NK-92 (cell line): ENCODE results near the gene GNAS.
"Not testable (repeated sequence)": the region's sequence is repeated elsewhere in the genome, so short reads cannot be mapped to it uniquely, and the experiment has no call there.

ENCODE experiments used
- DNase-seq: peaks from one replicate; lab custom pipeline; 2025; ENCODE audit not compliant: unreplicated experiment; lab: John Stamatoyannopoulos, UW

GNAS gene

GRCh38 chr20:58826271-58826670 is 26.2 kb upstream of the GNAS start:
- no peak for DNase-seq

DNA sequence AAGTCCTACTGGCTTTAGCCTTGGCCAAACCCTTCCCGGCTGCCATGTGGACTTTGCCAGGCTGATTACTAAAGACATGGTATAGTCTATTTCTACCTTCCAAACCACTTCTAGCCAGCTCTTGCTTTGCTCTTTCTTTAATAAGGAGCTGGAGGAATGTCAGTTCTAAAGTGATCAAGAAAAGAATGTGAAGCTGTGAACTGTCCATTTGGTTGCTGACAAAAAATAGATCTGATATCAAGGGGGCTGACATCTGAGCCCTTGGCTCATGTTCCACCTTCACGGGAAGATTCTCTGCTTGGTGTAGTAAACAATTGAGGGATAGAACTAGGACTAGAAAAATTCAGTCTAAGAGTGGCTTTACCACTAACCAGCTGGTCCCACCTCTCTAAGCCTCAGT is 24.4 kb upstream of the GNAS start:
- no peak for DNase-seq

GRCh38 chr20:58828804-58829203 is 23.7 kb upstream of the GNAS start:
- DNase-seq, result not testable (repeated sequence)

- DNase-seq, result no peak
These were observed 23.0 kb upstream of the GNAS start for GRCh38 chr20:58829531-58829941.

DNA sequence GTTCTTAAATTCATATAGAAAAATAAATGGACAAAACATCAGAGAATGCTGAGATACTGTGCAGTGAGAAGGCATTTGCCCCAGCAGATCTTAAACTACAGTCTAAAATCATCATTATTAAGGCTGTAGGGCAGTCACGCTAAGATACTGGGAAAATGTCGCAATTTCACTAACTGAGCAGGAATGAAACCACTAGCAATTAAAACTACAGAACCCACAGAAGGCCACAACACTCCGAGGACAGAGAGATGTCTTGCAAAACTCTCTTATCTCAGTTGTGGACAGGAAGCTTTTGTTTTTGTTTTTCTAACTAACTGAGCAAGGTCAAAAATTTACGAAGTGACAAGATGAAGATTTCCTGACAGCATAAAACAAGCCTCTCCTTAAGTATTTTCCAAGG is 20.1 kb upstream of the GNAS start:
- DNase-seq, result no peak

- DNase-seq, result no peak
These were observed 18.6 kb upstream of the GNAS start for GRCh38 chr20:58833921-58834320.

GRCh38 chr20:58835231-58835630 is 17.3 kb upstream of the GNAS start:
- DNase-seq, result no peak

GRCh38 chr20:58836616-58837204 is 15.8 kb upstream of the GNAS start:
- no peak for DNase-seq

- DNase-seq, result no peak
These were observed 14.8 kb upstream of the GNAS start for GRCh38 chr20:58837717-58838116.

- DNase-seq, result no peak
These were observed 14.3 kb upstream of the GNAS start for GRCh38 chr20:58838174-58838573.

GRCh38 chr20:58839474-58839874 is 13.0 kb upstream of the GNAS start:
- DNase-seq, result no peak

DNA sequence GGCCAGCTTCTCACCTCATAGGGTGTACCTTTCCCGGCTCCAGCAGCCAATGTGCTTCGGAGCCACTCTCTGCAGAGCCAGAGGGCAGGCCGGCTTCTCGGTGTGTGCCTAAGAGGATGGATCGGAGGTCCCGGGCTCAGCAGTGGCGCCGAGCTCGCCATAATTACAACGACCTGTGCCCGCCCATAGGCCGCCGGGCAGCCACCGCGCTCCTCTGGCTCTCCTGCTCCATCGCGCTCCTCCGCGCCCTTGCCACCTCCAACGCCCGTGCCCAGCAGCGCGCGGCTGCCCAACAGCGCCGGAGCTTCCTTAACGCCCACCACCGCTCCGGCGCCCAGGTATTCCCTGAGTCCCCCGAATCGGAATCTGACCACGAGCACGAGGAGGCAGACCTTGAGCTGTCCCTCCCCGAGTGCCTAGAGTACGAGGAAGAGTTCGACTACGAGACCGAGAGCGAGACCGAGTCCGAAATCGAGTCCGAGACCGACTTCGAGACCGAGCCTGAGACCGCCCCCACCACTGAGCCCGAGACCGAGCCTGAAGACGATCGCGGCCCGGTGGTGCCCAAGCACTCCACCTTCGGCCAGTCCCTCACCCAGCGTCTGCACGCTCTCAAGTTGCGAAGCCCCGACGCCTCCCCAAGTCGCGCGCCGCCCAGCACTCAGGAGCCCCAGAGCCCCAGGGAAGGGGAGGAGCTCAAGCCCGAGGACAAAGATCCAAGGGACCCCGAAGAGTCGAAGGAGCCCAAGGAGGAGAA is 12.3 kb upstream of the GNAS start:
- no peak for DNase-seq

DNA sequence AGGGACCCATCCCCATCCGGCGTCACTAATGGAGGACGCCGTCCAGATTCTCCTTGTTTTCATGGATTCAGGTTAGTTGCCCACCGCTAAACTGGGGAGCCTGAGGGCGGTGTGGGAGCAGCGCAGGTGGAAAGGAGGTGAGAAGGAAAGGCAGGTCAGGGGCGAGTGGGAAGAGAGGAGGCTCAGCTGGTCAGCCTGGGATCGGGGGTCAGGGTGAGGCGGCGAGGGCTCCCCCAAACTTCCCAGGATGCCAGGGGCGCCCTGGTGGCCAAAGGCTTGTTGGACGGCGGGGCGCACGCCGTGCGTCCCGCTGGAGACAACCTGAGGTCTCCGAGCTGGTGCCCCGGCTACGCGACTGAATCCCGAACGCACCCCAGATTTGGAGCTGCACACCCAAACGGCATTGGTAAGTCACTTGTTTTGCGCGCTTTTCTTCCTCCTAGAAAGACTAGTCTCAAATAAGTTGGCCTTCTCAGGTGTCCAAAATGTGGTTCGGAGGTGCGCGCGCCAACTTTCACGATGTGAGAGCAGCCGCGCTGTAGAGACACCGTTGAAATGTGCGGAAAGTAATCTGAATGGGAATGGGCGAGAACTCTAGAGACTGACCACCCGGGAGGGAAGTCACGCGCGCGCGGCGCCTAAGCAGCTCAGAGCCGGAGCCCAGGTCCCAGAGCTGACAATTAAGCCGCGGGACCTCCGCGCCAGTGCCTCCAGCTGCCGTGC is 11.5 kb upstream of the GNAS start:
- DNase-seq, result no peak

DNA sequence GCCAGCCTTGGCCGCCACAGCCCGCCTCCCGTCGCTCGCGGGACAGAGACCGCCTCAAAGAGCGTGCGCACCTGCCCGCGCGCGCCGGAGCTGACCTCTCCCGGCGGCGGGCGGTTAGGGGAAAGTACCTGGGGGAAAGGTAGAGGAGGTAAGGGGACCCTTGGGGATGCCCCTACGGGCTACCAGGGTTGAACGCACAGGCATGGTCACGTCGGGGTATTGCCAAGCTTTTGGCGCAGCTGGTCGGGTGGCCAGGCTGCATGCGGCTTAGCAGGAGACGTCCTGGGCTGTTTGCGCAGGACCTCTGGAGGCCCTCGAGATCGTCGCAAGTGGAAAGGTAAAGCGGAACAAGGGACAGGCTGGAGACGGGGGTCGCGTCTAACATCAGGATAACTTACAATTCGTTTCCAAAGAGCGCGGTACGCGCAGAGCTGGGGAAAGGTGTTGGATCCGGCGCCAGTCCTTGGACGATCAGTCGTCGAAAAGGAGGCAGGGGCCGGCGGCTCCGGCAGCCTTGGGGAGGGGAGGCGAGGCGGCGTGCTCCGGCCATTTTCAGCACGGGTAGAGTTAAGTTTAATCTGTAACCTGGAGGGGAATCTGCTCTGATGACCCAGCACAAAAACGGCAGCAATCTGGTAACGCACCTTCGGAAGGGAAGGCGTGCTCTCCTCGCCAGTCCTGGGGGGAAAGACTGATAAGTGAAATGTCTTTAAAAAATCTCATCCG is 10.8 kb upstream of the GNAS start:
- DNase-seq, result no peak

GRCh38 chr20:58842276-58842675 is 10.2 kb upstream of the GNAS start:
- DNase-seq, result no peak

DNA sequence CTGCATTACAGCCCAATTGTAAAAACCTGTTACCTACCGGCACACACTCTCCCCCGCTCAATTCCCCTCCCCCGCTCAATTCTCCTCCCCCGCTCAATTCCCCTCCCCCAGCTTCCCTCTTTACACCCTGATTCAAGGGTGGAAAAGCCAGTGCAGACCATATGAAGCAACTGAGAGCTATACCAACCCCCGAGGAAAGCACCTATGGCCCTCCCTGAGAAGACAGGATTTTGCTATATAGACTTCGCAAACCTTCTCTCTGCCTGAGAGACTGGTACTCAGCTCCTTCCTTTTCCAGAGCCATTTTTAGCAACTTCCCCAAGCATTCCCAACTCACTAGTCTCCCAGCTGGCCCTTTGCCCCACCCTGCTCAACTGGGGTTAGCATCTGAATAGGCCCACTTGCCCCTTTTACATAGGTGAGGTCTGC is 9.4 kb upstream of the GNAS start:
- DNase-seq, result no peak

DNA sequence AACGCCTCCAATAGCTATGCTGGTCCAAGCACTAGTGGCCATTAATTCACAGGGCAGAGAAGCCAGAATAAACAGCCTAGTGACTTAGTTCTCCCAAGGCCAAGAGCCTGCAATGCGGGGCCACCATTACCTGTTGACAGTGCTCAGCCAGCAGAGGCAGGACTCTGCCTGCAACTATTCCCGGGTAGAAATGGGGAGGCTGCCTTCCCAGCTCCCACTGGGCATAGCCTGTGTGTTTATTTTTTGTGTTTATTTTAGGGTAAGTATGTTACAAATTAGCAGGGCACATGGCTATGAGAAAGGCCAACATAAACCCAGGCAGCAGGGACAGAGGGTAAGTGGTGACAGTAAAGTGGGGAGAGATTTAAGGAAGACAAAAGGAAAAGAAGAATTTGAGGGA is 6.8 kb upstream of the GNAS start:
- no peak for DNase-seq

DNA sequence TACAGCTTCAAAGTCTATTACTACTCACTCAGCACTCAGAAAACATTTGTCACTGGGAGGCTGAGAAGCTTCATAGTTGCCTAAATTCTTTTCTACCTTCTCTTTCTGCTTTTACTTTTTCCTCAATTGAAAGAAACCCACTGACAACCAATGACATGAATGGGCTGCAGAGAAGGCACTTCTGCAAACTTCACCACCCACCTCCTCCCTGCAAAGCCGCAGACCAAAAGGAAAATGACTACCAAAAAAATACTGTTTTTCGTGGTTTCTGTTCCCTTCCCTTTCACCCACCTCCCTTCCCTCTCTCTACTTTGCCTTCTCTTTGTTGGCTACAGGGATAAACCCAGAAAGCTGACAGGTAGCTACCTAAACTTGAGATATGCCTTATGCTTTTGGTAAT is 5.1 kb upstream of the GNAS start:
- DNase-seq, result no peak

GRCh38 chr20:58850693-58851174 is 1.8 kb upstream of the GNAS start, which contains the start of gene GNAS-AS1:
Gene GNAS-AS1, minus strand, starts transcription at chr20:58850902.
- no peak for DNase-seq

- DNase-seq, result no peak
These were observed 1.1 kb upstream of the GNAS start for GRCh38 chr20:58851221-58851968.
